ENCODE results near the gene ABCC6. TPM values are rescaled to one million over a fixed set of nuclear protein-coding genes. Genes with fewer than 3 reads are reported as not detected.

ABCC6 gene
- polyA plus RNA-seq, 1 of the 3 experiments (the other 2 are of a cell fraction), result 0.71 TPM

DNA sequence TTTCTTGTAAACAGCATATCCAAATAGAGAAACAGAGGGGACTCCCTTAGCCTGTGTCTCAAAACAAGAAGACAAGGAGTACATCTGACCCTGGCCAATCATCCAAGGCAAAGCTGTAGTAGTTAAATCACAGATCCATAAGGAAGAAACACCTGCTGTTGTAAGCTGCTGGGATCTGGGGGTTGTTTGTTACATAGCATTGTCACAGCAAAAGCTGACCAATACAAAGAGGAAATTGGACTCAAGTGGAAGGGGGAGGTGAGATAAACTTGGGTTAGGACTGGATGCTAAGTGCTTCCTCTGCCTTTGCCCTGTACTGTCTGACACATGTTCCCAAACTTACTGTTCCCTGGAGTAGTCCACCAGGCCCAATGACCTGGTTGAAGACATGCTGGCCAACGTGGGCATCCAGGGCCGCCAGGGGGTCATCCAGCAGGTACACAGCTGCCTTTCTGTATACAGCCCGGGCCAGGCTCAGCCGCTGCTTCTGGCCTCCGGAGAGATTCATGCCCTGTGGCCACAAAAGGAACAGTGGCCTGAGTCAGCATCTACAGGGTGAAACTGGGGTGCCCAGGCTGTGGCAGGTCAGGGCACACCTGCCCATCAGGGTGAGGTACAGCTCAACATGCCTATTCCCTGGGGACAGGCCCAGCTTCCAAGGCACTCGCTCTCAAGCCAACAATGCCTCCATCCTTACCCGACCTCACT is 44.7 kb downstream of the ABCC6 start:
- ChIA-PET POLR2A (no interaction called here), CTCF (interaction anchor here (2.2 kb wide), 1 partner anchor 8 kb away, joined by 9 read pairs; no protein-coding TSS in a partner anchor)

More for the DNA sequence above, 44.7 kb downstream of the ABCC6 start:
- no peak overlapping the region for H3K4me3 ChIP-seq (ENCODE audit: low read depth in 2 of 2, low read length in 1 of 2)
- no peaks in the 10 kb centered on the region for H3F3A ChIP-seq (replicated peaks; ENCODE audit: insufficient read depth)
- H2AFZ ChIP-seq (ENCODE audit: low read depth), result no peak overlapping the region
- H3K27ac ChIP-seq (ENCODE audit: low read depth in 2 of 2, low read length in 1 of 2), result no peak overlapping the region
- no peaks in the 10 kb centered on the region for H3K9me3 ChIP-seq
- H3K79me2 ChIP-seq (ENCODE audit: insufficient read depth), result no peaks in the 10 kb centered on the region
- H3K36me3 ChIP-seq (replicated peaks in 1 of 2; ENCODE audit: control insufficient read depth in 1 of 2, insufficient read depth in 2 of 2, low read length in 1 of 2), result no peaks in the 10 kb centered on the region
- no peak overlapping the region for H3K4me2 ChIP-seq
- peaks cover 0 to 11% of the 10 kb centered on the region in 2 experiments; a peak in 1 of 4 replicates for H3K4me1 ChIP-seq (ENCODE audit: control insufficient read depth in 1 of 2, insufficient read depth in 2 of 2, low read depth in 1 of 2, low read length in 1 of 2)
- H3K9me2 ChIP-seq, result no peaks in the 10 kb centered on the region
- TF ChIP-seq POLR2AphosphoS5 (IDR thresholded peaks at IDR 0.05; ENCODE audit: low read depth, low read length) (no peak), RFX5 (IDR thresholded peaks at IDR 0.05; ENCODE audit: low read length) (no peak), RAD21 (IDR thresholded peaks at IDR 0.05; ENCODE audit: low read length) (no peak), FOSL2 (IDR thresholded peaks at IDR 0.05; ENCODE audit: borderline replicate concordance, low read depth) (no peak), NFIC (IDR thresholded peaks at IDR 0.05; ENCODE audit: borderline replicate concordance) (no peak), FOXM1 (IDR thresholded peaks at IDR 0.05; ENCODE audit: low read depth) (no peak), TEAD4 (IDR thresholded peaks at IDR 0.05; ENCODE audit: borderline replicate concordance, insufficient read depth) (no peak), FOXJ3 (CRISPR knock-in tag; IDR thresholded peaks at IDR 0.05) (no peak), TCF12 (IDR thresholded peaks at IDR 0.05) (no peak), YY1 (IDR thresholded peaks at IDR 0.05; ENCODE audit: low read depth) (no peak)
- TF ChIP-seq, protein P1, sequence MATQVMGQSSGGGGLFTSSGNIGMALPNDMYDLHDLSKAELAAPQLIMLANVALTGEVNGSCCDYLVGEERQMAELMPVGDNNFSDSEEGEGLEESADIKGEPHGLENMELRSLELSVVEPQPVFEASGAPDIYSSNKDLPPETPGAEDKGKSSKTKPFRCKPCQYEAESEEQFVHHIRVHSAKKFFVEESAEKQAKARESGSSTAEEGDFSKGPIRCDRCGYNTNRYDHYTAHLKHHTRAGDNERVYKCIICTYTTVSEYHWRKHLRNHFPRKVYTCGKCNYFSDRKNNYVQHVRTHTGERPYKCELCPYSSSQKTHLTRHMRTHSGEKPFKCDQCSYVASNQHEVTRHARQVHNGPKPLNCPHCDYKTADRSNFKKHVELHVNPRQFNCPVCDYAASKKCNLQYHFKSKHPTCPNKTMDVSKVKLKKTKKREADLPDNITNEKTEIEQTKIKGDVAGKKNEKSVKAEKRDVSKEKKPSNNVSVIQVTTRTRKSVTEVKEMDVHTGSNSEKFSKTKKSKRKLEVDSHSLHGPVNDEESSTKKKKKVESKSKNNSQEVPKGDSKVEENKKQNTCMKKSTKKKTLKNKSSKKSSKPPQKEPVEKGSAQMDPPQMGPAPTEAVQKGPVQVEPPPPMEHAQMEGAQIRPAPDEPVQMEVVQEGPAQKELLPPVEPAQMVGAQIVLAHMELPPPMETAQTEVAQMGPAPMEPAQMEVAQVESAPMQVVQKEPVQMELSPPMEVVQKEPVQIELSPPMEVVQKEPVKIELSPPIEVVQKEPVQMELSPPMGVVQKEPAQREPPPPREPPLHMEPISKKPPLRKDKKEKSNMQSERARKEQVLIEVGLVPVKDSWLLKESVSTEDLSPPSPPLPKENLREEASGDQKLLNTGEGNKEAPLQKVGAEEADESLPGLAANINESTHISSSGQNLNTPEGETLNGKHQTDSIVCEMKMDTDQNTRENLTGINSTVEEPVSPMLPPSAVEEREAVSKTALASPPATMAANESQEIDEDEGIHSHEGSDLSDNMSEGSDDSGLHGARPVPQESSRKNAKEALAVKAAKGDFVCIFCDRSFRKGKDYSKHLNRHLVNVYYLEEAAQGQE (IDR thresholded peaks at IDR 0.05; ENCODE audit: low read depth, low read length), result no peak
- TF ChIP-seq, protein P2, sequence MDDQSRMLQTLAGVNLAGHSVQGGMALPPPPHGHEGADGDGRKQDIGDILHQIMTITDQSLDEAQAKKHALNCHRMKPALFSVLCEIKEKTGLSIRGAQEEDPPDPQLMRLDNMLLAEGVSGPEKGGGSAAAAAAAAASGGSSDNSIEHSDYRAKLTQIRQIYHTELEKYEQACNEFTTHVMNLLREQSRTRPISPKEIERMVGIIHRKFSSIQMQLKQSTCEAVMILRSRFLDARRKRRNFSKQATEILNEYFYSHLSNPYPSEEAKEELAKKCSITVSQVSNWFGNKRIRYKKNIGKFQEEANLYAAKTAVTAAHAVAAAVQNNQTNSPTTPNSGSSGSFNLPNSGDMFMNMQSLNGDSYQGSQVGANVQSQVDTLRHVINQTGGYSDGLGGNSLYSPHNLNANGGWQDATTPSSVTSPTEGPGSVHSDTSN (IDR thresholded peaks at IDR 0.05), result no peak
- TF ChIP-seq, protein P3, sequence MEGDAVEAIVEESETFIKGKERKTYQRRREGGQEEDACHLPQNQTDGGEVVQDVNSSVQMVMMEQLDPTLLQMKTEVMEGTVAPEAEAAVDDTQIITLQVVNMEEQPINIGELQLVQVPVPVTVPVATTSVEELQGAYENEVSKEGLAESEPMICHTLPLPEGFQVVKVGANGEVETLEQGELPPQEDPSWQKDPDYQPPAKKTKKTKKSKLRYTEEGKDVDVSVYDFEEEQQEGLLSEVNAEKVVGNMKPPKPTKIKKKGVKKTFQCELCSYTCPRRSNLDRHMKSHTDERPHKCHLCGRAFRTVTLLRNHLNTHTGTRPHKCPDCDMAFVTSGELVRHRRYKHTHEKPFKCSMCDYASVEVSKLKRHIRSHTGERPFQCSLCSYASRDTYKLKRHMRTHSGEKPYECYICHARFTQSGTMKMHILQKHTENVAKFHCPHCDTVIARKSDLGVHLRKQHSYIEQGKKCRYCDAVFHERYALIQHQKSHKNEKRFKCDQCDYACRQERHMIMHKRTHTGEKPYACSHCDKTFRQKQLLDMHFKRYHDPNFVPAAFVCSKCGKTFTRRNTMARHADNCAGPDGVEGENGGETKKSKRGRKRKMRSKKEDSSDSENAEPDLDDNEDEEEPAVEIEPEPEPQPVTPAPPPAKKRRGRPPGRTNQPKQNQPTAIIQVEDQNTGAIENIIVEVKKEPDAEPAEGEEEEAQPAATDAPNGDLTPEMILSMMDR (IDR thresholded peaks at IDR 0.05), result no peak
- H3K27me3 ChIP-seq (ENCODE audit: insufficient read depth), result no peaks in the 10 kb centered on the region
- no peak for DNase-seq
- H4K20me1 ChIP-seq (ENCODE audit: insufficient read depth), result no peaks in the 10 kb centered on the region
- H3K9ac ChIP-seq, result no peak overlapping the region
- 62% methylated on average over 3 of the region's 7 CpGs for whole genome bisulfite sequencing (ENCODE audit: low lambda C conversion rate)

Data from SK-N-SH (cell line).